GM15510 (cell line): ENCODE results near the gene C7orf25.

ENCODE experiments used
- POLR2A ChIP-seq: IDR thresholded peaks from 3 replicates; pipeline ENCODE4 v1.6.1; 2011; ENCODE audit warnings: borderline replicate concordance; ENCODE audit not compliant: insufficient read length; ENCODE audit errors: extremely low read depth

C7orf25 gene

GRCh38 chr7:42934291-42934690, 22.4 kb upstream of the C7orf25 start:
- TF ChIP-seq POLR2A = no peak

GRCh38 chr7:42932811-42933591, 21.1 kb upstream of the C7orf25 start:
- no peak for TF ChIP-seq POLR2A

- peak; percentile 89 for TF ChIP-seq POLR2A
Observed at GRCh38 chr7:42931834-42932651, 20.2 kb upstream of the C7orf25 start, which contains the start of the genes MRPL32 and PSMA2. TSS of gene MRPL32 (plus strand) at chr7:42932376. CDS start at chr7:42932387, 11 bp downstream. TSS of gene PSMA2 (minus strand) at chr7:42932174. CDS start at chr7:42932158, 16 bp downstream.

GRCh38 chr7:42931447-42931833, 19.6 kb upstream of the C7orf25 start:
- TF ChIP-seq POLR2A = no peak

GRCh38 chr7:42930889-42931288, 19.0 kb upstream of the C7orf25 start:
- no peak for TF ChIP-seq POLR2A

GRCh38 chr7:42929449-42929848, 17.6 kb upstream of the C7orf25 start:
- no peak for TF ChIP-seq POLR2A

- no peak for TF ChIP-seq POLR2A
Observed at GRCh38 chr7:42928754-42929153, 16.9 kb upstream of the C7orf25 start.

- no peak for TF ChIP-seq POLR2A
Observed at GRCh38 chr7:42926204-42926603, 14.3 kb upstream of the C7orf25 start.

- TF ChIP-seq POLR2A = no peak
Observed at GRCh38 chr7:42925630-42926029, 13.8 kb upstream of the C7orf25 start.

GRCh38 chr7:42924223-42924838, 12.5 kb upstream of the C7orf25 start:
- no peak for TF ChIP-seq POLR2A

GRCh38 chr7:42922017-42922753, 10.3 kb upstream of the C7orf25 start:
- TF ChIP-seq POLR2A = no peak

GRCh38 chr7:42915356-42915755, 3.5 kb upstream of the C7orf25 start:
- no peak for TF ChIP-seq POLR2A

- TF ChIP-seq POLR2A = no peak
Observed at GRCh38 chr7:42914421-42915045, 2.7 kb upstream of the C7orf25 start.

- no peak for TF ChIP-seq POLR2A
Observed at GRCh38 chr7:42914009-42914408, 2.1 kb upstream of the C7orf25 start.

GRCh38 chr7:42913591-42913990, 1.7 kb upstream of the C7orf25 start:
- TF ChIP-seq POLR2A = no peak

GRCh38 chr7:42910306-42910705, 1.6 kb downstream of the C7orf25 start:
- no peak for TF ChIP-seq POLR2A
